GM19025 (cell line): ENCODE results near the gene SDCBP2.
A peak's percentile ranks its signal among the peaks of the same experiment; 100 is the strongest.

ENCODE experiments used
- ATAC-seq: cut with Tn5 transposase; IDR thresholded peaks from one replicate; pipeline ENCODE4 v1.9.1; 2021; ENCODE audit warnings: mild to moderate bottlenecking, low read depth, moderate library complexity; ENCODE audit not compliant: unreplicated experiment

SDCBP2 gene

DNA sequence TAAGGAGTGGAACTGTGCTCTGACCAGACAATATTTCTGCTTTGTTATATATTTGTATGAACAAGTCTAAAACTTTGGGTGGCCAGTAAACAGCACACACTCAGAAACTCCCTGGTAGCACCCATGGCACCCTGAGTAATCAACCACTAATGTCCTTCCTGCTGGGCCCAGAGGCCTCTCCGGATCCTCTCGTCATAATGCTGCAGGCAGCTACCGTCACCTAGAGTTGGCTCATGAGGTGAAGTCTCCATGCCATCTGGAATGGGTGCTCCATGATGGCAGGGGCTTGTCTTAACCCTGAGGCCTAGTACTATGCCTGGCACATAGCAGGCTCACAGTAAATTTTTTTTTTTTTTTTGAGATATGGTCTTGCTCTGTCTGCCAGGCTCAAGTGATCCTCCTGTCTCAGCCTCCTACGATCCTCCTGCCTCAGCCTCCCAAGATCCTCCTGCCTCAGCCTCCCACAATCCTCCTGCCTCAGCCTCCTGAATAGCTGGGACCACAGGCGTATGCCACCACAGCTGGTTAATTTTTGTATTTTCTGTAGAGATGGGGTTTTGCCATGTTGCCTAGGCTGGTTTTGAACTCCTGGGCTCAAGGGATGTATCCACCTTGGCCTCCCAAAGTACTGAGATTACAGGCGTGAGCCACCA, 3.0 kb upstream of the SDCBP2 start:
- no peak for ATAC-seq

- ATAC-seq, result no peak
Measured at GRCh38 chr20:1331101-1331500, 2.2 kb upstream of the SDCBP2 start.

DNA sequence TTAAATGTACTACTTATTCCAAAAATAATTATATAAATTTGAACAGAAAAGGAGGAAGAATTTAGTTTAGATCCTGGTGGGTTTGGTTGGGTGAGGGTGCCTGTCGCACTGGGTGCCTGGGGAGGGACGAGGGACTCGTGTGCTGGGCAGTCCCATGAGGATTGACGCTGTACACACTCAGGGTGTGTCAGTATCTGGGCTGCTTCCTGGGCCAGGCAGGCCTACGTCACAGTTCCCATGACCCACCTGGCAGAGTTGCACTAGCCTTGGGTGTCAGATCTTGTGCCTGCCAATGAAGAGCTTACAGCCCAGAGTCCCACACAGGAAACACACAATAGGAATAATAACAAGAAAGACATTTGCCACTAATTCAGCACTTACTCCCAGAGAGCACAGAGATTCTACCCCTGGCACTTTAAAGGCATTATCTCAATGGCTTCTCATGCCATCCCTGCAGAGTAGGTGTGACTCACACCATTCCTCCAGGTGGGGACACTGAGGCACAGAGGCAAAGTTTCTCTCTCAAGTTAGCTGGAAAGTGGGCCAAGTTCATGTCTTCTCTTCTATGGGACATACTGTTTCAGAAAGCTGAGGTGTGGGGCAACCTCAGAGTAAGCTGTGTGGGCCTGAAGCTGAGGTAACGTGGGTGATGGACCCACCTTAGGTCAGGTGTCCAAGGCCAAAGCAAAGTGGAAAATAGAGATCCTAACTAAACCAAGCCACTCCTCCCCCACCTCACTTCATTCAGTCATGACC, 1.3 kb upstream of the SDCBP2 start:
- ATAC-seq, result no peak

GRCh38 chr20:1327827-1328679, 886 bp downstream of the SDCBP2 start:
- ATAC-seq, result no peak

DNA sequence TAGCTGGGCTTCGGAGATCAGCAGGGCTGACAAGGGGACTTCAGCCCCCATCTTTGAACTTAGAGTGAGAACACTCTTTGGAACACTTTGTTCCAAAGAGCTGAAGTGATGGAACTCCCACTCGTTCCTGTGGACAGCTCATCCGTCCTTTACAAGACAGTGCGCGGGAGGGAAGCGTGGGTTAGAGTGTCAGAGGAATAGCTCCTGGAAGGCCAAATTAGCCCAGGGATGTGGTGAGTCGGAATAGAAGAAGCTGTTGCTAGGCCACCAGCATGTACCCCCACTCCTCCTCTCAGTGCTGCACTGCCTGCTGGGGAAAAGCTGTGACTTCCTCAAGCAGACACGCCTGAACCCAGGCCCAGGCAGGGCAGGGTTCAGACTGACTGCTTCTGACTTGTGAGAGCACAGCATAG, 1.7 kb downstream of the SDCBP2 start:
- ATAC-seq, result no peak

DNA sequence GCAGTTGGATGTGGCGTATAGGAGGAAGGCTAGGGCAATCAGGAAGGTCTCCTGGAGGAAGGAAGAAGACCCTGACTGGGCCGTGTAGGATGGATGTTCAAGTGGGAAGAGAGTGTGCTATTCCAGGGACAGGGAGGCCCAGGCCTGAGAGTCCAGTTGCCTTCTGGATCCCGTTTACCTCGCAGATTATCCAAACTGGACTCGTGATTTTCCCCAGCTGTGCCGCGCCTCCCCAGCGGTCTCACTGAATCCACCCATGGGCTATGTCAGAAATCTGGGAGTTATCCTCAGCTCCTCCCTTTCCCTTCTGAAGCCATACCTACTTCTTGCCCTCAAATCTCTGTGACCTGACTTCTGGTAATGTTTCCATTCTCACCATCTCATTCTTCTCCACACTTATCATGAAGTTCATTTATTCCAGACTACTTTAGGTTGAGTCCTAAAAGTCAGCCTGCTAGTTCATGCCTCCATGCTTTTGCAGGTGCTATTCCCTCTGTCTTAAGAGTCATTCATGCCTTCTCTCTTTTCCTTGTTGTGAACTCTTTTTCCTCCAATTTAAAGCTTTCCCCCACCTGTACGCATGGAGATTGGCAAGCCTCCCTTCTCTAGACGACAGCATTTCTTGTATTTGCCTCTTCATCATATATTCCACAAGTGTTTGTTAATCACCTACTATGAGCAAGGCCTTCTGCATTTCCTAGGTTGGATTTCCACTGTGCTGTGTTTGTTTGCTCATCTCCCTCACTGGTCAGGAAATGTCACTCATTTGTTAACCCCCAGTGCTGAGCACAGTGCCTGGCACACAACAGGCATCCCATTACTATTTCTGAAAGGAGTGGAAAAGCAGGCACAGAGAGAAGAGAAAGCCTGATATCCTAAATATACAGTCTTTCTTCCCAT, 2.7 kb downstream of the SDCBP2 start:
- ATAC-seq, result no peak

- ATAC-seq, result peak; percentile 92
Measured at GRCh38 chr20:1325173-1326030, 3.5 kb downstream of the SDCBP2 start.

DNA sequence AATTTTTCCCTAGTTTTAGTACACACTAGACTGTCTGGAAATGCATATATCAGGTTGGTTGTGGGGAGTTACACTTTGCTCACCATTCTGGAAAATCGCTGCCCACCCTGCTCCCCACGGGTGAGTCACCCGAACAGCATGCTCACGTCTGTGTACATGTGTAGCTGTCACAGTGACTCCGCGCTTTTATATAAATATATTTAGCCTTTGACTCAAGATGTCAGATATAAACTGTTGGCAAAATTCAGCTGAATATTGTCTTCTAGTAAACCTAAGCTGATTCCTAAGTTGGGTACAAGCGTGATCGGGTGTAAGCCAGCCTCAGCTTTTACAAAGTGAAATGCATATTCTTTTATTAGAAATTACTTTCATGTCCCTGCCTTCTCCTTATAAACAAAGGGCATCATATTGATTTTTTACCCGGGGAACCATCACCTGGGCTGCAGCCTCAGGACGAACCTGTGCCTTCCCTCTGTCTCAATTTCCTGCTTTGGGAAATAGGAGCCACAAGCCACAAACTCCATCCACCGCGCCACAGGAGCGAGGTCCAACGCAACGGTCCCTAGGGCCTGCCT, 4.3 kb downstream of the SDCBP2 start:
- no peak for ATAC-seq

GRCh38 chr20:1323830-1324597, 4.9 kb downstream of the SDCBP2 start:
- no peak for ATAC-seq

DNA sequence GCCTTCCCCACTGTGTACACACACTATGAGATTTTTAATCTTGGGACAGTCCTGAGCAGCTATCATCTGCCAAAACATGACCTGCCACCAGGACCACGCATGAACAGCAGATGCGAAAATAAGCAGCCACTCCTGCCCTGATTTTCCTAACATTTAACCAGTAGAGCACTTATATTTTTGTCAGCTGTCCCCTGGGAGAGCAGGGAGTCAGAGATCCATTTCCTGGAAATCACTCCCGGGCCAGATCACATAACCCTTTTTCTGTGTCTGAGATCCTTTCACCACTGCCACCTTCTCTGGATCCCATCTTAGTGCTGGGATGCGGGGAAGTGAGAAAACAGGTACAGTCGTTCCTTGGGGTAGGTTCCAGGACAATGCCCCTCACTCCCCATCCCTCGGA, 5.7 kb downstream of the SDCBP2 start:
- no peak for ATAC-seq

DNA sequence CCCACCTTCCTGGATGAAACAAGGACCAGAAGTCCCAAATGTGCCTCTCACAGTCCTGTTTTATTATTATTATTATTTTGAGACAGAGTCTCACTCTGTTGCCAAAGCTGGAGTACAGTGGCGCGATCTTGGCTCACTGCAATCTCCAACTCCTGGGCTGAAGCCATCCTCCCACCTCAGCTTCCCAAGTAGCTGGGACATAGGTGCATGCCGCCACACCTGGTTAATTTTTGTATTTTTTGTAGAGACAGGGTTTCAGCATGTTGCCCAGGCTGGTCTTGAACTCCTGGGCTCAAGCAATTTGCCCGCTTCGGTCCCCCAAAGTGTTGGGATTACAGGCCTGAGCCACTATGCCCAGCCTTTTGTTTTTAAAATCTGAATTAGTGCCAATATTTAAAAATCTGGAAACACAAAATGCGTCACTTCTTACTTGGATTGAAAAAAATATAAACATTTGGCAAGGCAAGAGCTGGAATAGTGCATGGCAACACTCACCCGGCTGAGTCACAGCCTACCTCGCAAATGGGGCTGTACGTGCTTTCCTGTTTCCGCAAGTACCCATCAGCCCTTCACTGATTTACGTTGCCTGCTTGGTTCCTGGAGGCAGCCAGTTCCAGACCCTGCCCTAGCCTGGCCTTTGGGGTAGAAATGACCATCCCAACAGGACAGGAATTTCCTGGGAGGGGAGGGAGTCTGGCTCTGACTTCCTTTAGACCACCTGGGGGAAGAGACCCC, 6.3 kb downstream of the SDCBP2 start:
- no peak for ATAC-seq

GRCh38 chr20:1321654-1321939, 7.3 kb downstream of the SDCBP2 start:
- no peak for ATAC-seq

DNA sequence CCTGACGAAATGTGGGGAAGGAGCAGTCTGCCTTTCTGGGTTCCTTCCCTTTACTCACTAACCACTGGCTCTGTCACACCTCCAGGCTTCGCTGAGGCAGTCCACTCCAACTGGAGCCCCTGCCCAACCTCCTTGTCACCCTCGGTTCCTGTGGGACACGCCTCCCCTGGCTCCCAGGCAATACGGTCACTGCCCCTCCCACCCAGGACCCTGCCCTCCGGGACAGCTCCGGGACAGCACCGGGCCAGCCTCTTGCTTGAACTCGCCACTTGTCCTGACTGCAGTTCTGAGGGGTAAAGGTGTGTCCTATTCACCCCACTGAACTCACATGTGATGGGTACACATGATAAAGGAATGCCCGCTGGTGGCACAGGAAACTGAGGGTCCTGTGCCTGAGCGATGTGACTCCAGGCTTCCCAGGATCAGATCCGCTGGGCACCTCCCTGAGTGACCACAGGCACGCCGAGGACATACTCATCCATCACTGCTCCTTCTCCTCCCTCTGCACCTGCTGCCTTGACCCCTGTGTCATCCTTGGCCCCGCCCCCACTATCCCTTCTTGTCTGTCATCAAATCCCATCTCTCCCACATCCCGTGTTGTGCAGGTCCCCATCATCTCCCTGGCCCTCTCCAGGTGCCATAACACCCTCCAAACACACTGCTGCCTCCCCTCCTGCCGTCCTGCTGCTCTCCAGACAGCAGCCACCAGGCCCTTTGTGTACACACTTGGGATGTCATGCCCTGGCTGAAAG, 7.9 kb downstream of the SDCBP2 start:
- ATAC-seq, result no peak

DNA sequence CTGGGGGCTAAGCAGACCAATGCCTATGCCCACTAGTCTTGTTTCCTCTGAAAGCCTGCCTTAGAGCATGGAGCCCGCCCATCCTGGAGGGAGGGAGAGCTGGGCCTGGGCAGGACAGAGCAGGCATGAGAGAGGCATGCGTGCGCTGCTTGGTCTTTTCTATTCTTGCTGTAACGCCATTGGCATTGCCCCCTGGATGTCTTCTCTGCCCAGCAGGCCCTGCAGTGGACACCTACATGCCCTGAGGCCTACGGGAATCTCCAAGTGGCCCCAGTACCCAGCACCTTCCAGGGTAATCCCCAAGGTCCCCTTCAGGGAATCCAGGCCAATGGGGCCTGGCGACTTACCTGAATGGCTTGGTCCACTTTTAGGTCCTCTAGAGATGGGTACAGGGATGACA, 8.9 kb downstream of the SDCBP2 start:
- no peak for ATAC-seq

GRCh38 chr20:1319462-1319861, 9.5 kb downstream of the SDCBP2 start:
- ATAC-seq, result no peak

- ATAC-seq, result no peak
Measured at GRCh38 chr20:1319051-1319450, 9.9 kb downstream of the SDCBP2 start.

GRCh38 chr20:1317545-1318255, 11.2 kb downstream of the SDCBP2 start:
- ATAC-seq, result no peak
